H9 (cell line): ENCODE results near the gene ASTN2. TPM values are rescaled to one million over a fixed set of nuclear protein-coding genes. Genes with fewer than 3 reads are reported as not detected.

Experiments used
- DNase-seq: peaks from one replicate; pipeline ENCODE4 v3.0.0-alpha.2; 2017
- H2AFZ ChIP-seq: one replicate; pipeline ENCODE4 v1.6.1; 2013; ENCODE audit warnings: mild to moderate bottlenecking, low read length, control low read depth, moderate library complexity
- H2AK5ac ChIP-seq: 2 replicates; pipeline ENCODE4 v1.6.1; 2013; ENCODE audit warnings: low read length, control low read depth, mixed read lengths; ENCODE audit not compliant: insufficient read length
- H2BK120ac ChIP-seq: one replicate; pipeline ENCODE4 v1.6.1; 2013; ENCODE audit warnings: low read depth, mild to moderate bottlenecking, low read length, control low read depth, inconsistent platforms; ENCODE audit not compliant: poor library complexity, severe bottlenecking
- H2BK12ac ChIP-seq: 2 replicates; pipeline ENCODE4 v1.6.1; 2013; ENCODE audit warnings: low read length, control low read depth, mixed read lengths, low read depth; ENCODE audit not compliant: insufficient read length
- H2BK15ac ChIP-seq: 2 replicates; pipeline ENCODE4 v1.6.1; 2013; ENCODE audit warnings: low read depth, low read length, control low read depth
- H2BK20ac ChIP-seq: one replicate; pipeline ENCODE4 v1.6.1; 2013; ENCODE audit warnings: low read depth, mild to moderate bottlenecking, low read length, control low read depth, inconsistent platforms; ENCODE audit not compliant: poor library complexity, severe bottlenecking
- H2BK5ac ChIP-seq: 2 replicates; pipeline ENCODE4 v1.6.1; 2013; ENCODE audit warnings: low read length, control low read depth, mixed read lengths; ENCODE audit not compliant: insufficient read length
- H3K14ac ChIP-seq: 2 replicates; pipeline ENCODE4 v1.6.1; 2013; ENCODE audit warnings: low read length, control low read depth; ENCODE audit not compliant: insufficient read depth
- H3K18ac ChIP-seq: 2 replicates; pipeline ENCODE4 v1.6.1; 2013; ENCODE audit warnings: low read depth, mild to moderate bottlenecking, mixed read lengths, low read length, control low read depth; ENCODE audit not compliant: insufficient read length
- H3K23ac ChIP-seq: 2 replicates; pipeline ENCODE4 v1.6.1; 2013; ENCODE audit warnings: low read length, control low read depth, mixed read lengths, low read depth; ENCODE audit not compliant: insufficient read length
- H3K23me2 ChIP-seq: 2 replicates; pipeline ENCODE4 v1.6.1; 2013; ENCODE audit warnings: low read depth, mild to moderate bottlenecking, mixed read lengths, low read length, control low read depth; ENCODE audit not compliant: insufficient read length, poor library complexity, severe bottlenecking
- H3K27ac ChIP-seq: 2 replicates; pipeline ENCODE4 v1.5.1; 2013; ENCODE audit warnings: low read length, control low read depth, mixed read lengths, low read depth; ENCODE audit not compliant: insufficient read length
- H3K27me3 ChIP-seq: 2 replicates; pipeline ENCODE4 v1.6.1; 2013; ENCODE audit warnings: low read length, control low read depth, inconsistent platforms; ENCODE audit not compliant: insufficient read depth
- H3K4ac ChIP-seq: 2 replicates; pipeline ENCODE4 v1.6.1; 2013; ENCODE audit warnings: low read depth, mild to moderate bottlenecking, control low read depth, inconsistent platforms, low read length, moderate library complexity
- H3K4me1 ChIP-seq: 2 replicates; pipeline ENCODE4 v1.6.1; 2013; ENCODE audit warnings: low read length, control low read depth, inconsistent platforms; ENCODE audit not compliant: insufficient read depth
- H3K4me2 ChIP-seq: 2 replicates; pipeline ENCODE4 v1.6.1; 2013; ENCODE audit warnings: low read length, control low read depth, mixed read lengths; ENCODE audit not compliant: insufficient read length, insufficient read depth
- H3K56ac ChIP-seq: 2 replicates; pipeline ENCODE4 v1.6.1; 2013; ENCODE audit warnings: low read depth, mild to moderate bottlenecking, mixed read lengths, low read length, control low read depth; ENCODE audit not compliant: insufficient read length
- H3K79me1 ChIP-seq: 2 replicates; pipeline ENCODE4 v1.6.1; 2013; ENCODE audit warnings: low read depth, mild to moderate bottlenecking, moderate library complexity, low read length, control low read depth, inconsistent platforms; ENCODE audit not compliant: insufficient read depth, poor library complexity, severe bottlenecking
- H3K79me2 ChIP-seq: 2 replicates; pipeline ENCODE4 v1.6.1; 2013; ENCODE audit warnings: low read length, control low read depth, inconsistent platforms; ENCODE audit not compliant: insufficient read depth
- H3K9ac ChIP-seq: 2 replicates; pipeline ENCODE4 v1.6.1; 2013; ENCODE audit warnings: low read length, control low read depth, mixed read lengths; ENCODE audit not compliant: insufficient read length; ENCODE audit errors: extremely low read depth
- H3K9me3 ChIP-seq: one replicate; pipeline ENCODE4 v1.6.1; 2013; ENCODE audit warnings: low read depth, low read length, inconsistent platforms; ENCODE audit not compliant: control insufficient read depth
- H3T11ph ChIP-seq: one replicate; pipeline ENCODE4 v1.6.1; 2013; ENCODE audit warnings: mild to moderate bottlenecking, low read length, control low read depth, inconsistent platforms
- H4K20me1 ChIP-seq: one replicate; pipeline ENCODE4 v1.6.1; 2013; ENCODE audit not compliant: control insufficient read depth, insufficient read length, insufficient read depth
- H4K5ac ChIP-seq: 2 replicates; pipeline ENCODE4 v1.6.1; 2013; ENCODE audit warnings: low read depth, mild to moderate bottlenecking, mixed read lengths, low read length, control low read depth; ENCODE audit not compliant: insufficient read length
- H4K8ac ChIP-seq: replicated peaks from 2 replicates; pipeline ENCODE4 v1.6.1; 2013; ENCODE audit warnings: low read length, control low read depth, mixed read lengths, low read depth; ENCODE audit not compliant: insufficient read length
- H4K91ac ChIP-seq: 2 replicates; pipeline ENCODE4 v1.6.1; 2013; ENCODE audit warnings: low read depth, mild to moderate bottlenecking, moderate library complexity, mixed read lengths, low read length, control low read depth; ENCODE audit not compliant: insufficient read length
- H3K27ac Mint-ChIP-seq, 3 experiments: 2 replicates in 2 of 3; 3 replicates in 1 of 3; pipeline ENCODE4 v1.8.0; 2020 to 2021; ENCODE audit warnings: mixed read lengths in 3 of 3, mild to moderate bottlenecking in 1 of 3, moderate library complexity in 1 of 3
- H3K27me3 Mint-ChIP-seq: 2 replicates; pipeline ENCODE4 v1.8.0; 2021; ENCODE audit warnings: low read depth, mild to moderate bottlenecking, moderate library complexity, mixed read lengths
- H3K36me3 Mint-ChIP-seq, 3 experiments: 2 replicates in 2 of 3; 3 replicates in 1 of 3; pipeline ENCODE4 v1.8.0; 2020 to 2021; ENCODE audit warnings: low read depth in 3 of 3, mixed read lengths in 3 of 3; ENCODE audit not compliant: insufficient read depth in 1 of 3
- H3K4me1 Mint-ChIP-seq, 2 experiments: 2 replicates each; pipeline ENCODE4 v1.8.0; 2020; ENCODE audit warnings: mixed read lengths in 2 of 2
- H3K4me3 Mint-ChIP-seq, 2 experiments: 2 replicates in 1 of 2; 3 replicates in 1 of 2; pipeline ENCODE4 v1.8.0; 2020 to 2021; ENCODE audit warnings: mild to moderate bottlenecking in 2 of 2, mixed read lengths in 2 of 2, moderate library complexity in 1 of 2
- H3K9me3 Mint-ChIP-seq, 2 experiments: 2 replicates in 1 of 2; 3 replicates in 1 of 2; pipeline ENCODE4 v1.8.0; 2020; ENCODE audit warnings: mild to moderate bottlenecking in 2 of 2, mixed read lengths in 2 of 2, moderate library complexity in 1 of 2
- WGBS: extraction: QIAGEN DNeasy Blood & Tissue Kit; methylation state at CpG from one replicate; pipeline ENCODE4 v1.1.7; 2013; ENCODE audit warnings: missing lambda C conversion rate, low lambda C conversion rate, mixed read lengths; ENCODE audit not compliant: insufficient read length; ENCODE audit errors: extremely low coverage; 5-methylcytosine and 5-hydroxymethylcytosine counted together
- total RNA-seq: library from RNA; stranded (reverse); gene quantifications from 2 replicates; pipeline ENCODE4 v1.2.1, GENCODE V29; 2021
- TF ChIP-seq, protein P1 (sequence below): fragments of 200-600 bp; sonication (generic); conservative IDR thresholded peaks from 3 replicates; pipeline ENCODE4 v1.8.0; 2021; ENCODE audit warnings: antibody characterized with exemption, mild to moderate bottlenecking

The ASTN2 gene
- total RNA-seq, 1 experiment from 2014 or later = 9.7 TPM

DNA sequence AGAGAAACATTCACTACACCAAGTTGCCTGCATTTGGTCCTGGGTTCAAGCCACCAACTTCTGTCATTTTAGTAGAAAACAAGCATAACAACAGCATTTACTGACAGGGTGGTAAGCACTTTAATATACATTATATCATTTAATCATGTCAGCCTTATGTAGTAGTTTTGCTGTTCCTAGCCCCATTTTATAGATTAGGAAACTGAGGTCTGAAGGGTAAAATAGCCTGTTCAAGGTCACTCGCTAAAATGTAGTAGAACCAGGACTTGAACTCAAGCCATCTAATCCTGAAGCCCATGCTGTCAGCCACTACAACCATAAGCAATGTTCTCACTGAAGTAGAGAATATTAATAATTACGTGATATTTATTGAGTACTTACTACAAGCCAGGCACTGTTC is 787.4 kb downstream of the ASTN2 start:
- H3K36me3 Mint-ChIP-seq = no peaks in the 10 kb centered on the region; a peak in 1 of 7 replicates
- H4K8ac ChIP-seq = no peak overlapping the region
- no peak overlapping the region for H3K4ac ChIP-seq
- no peak overlapping the region for H2AFZ ChIP-seq
- no CpG with 5 or more reads among the region's 2 CpGs for WGBS
- H3K27ac Mint-ChIP-seq = no peak overlapping the region
- H3K4me2 ChIP-seq = no peak overlapping the region
- H3T11ph ChIP-seq = no peak overlapping the region
- H3K9me3 Mint-ChIP-seq = no peaks in the 10 kb centered on the region
- TF ChIP-seq, protein P1, sequence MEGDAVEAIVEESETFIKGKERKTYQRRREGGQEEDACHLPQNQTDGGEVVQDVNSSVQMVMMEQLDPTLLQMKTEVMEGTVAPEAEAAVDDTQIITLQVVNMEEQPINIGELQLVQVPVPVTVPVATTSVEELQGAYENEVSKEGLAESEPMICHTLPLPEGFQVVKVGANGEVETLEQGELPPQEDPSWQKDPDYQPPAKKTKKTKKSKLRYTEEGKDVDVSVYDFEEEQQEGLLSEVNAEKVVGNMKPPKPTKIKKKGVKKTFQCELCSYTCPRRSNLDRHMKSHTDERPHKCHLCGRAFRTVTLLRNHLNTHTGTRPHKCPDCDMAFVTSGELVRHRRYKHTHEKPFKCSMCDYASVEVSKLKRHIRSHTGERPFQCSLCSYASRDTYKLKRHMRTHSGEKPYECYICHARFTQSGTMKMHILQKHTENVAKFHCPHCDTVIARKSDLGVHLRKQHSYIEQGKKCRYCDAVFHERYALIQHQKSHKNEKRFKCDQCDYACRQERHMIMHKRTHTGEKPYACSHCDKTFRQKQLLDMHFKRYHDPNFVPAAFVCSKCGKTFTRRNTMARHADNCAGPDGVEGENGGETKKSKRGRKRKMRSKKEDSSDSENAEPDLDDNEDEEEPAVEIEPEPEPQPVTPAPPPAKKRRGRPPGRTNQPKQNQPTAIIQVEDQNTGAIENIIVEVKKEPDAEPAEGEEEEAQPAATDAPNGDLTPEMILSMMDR = no peak
- H4K5ac ChIP-seq = no peak overlapping the region
- H4K91ac ChIP-seq = no peak overlapping the region
- H3K23me2 ChIP-seq = no peaks in the 10 kb centered on the region
- H2BK15ac ChIP-seq = no peak overlapping the region
- H3K9me3 ChIP-seq = no peaks in the 10 kb centered on the region
- no peak overlapping the region for H2BK5ac ChIP-seq
- H3K4me1 Mint-ChIP-seq = peaks cover 19 to 20% of the 10 kb centered on the region in 2 experiments
- no peak overlapping the region for H2BK12ac ChIP-seq
- H4K20me1 ChIP-seq = no peaks in the 10 kb centered on the region
- H3K4me1 ChIP-seq = peaks cover 6% of the 10 kb centered on the region
- H3K4me3 Mint-ChIP-seq = no peak overlapping the region
- no peaks in the 10 kb centered on the region for H3K27me3 ChIP-seq
- H3K18ac ChIP-seq = no peak overlapping the region
- no peak overlapping the region for H2AK5ac ChIP-seq
- H2BK20ac ChIP-seq = no peak overlapping the region
- no peak overlapping the region for H3K27ac ChIP-seq
- H3K23ac ChIP-seq = no peak overlapping the region
- no peak overlapping the region for H3K56ac ChIP-seq
- no peak overlapping the region for H3K14ac ChIP-seq
- no peak for DNase-seq
- H3K79me2 ChIP-seq = no peaks in the 10 kb centered on the region
- H3K27me3 Mint-ChIP-seq = peaks cover 3% of the 10 kb centered on the region
- no peak overlapping the region for H2BK120ac ChIP-seq
- no peak overlapping the region for H3K9ac ChIP-seq
- no peaks in the 10 kb centered on the region for H3K79me1 ChIP-seq
